WTC11 (cell line): ENCODE measurements around the gene LONP2.

ENCODE experiments used
- CTCF ChIP-seq: fragments of 200-600 bp; IDR thresholded peaks from 2 replicates; pipeline ENCODE4 v1.8.0; 2022; ENCODE audit warnings: antibody characterized with exemption
- GABPB1 ChIP-seq: sonication (generic); formaldehyde crosslinking; IDR thresholded peaks from 2 replicates; pipeline ENCODE4 v1.8.1; 2023; ENCODE audit warnings: mild to moderate bottlenecking, missing genetic modification reagents
- MAX ChIP-seq: sonication (generic); formaldehyde crosslinking; IDR thresholded peaks from 2 replicates; pipeline ENCODE4 v1.8.0; 2022; ENCODE audit warnings: mild to moderate bottlenecking, missing genetic modification reagents
- NFE2L1 ChIP-seq: sonication (generic); formaldehyde crosslinking; IDR thresholded peaks from 2 replicates; pipeline ENCODE4 v1.8.1; 2023; ENCODE audit warnings: missing genetic modification reagents
- NR3C1 ChIP-seq: sonication (generic); formaldehyde crosslinking; conservative IDR thresholded peaks from 2 replicates; pipeline ENCODE4 v1.8.1; 2023; ENCODE audit warnings: low read depth, mild to moderate bottlenecking, missing genetic modification reagents
- TEAD1 ChIP-seq: sonication (generic); formaldehyde crosslinking; IDR thresholded peaks from 2 replicates; pipeline ENCODE4 v1.8.0; 2022; ENCODE audit warnings: mild to moderate bottlenecking, missing genetic modification reagents
- ZNF671 ChIP-seq: fragments of 250-450 bp; sonication (Bioruptor Pico); IDR thresholded peaks from 2 replicates; pipeline ENCODE4 v1.8.0; 2021; ENCODE audit warnings: mild to moderate bottlenecking
- ZSCAN18 ChIP-seq: fragments of 250-450 bp; sonication (Bioruptor Pico); IDR thresholded peaks from 2 replicates; pipeline ENCODE4 v2.1.2; 2022; ENCODE audit warnings: mild to moderate bottlenecking, moderate library complexity

GRCh38 chr16:48326915-48327314 lies 82.8 kb downstream of the LONP2 start:
- no peak for TF ChIP-seq ZNF671 (CRISPR knock-in tag)
- no peak for TF ChIP-seq GABPB1 (CRISPR knock-in tag)
- no peak for TF ChIP-seq CTCF
- TF ChIP-seq TEAD1 (CRISPR knock-in tag), result no peak
- TF ChIP-seq MAX (CRISPR knock-in tag), result no peak
- TF ChIP-seq NFE2L1 (CRISPR knock-in tag), result no peak
- no peak for TF ChIP-seq ZSCAN18 (CRISPR knock-in tag)
- TF ChIP-seq NR3C1 (CRISPR knock-in tag), result no peak
